ENCODE data around the gene RBM8A. TPM values are rescaled to one million over a fixed set of nuclear protein-coding genes. Genes with fewer than 3 reads are reported as not detected.

RBM8A gene
- total and polyA plus RNA-seq, 2 donors, result 51.3 to 107 TPM

Other genes starting within 250 kb of the RBM8A start
- gene PDZK1, start 220.1 kb downstream of the RBM8A start, total RNA-seq, result 0.37 TPM
- gene PDZK1, start 220.1 kb downstream of the RBM8A start, polyA plus RNA-seq, result 0.18 TPM
- 1.0 TPM for gene CD160, start 208.0 kb downstream of the RBM8A start, total RNA-seq
- 0.25 TPM for gene CD160, start 208.0 kb downstream of the RBM8A start, polyA plus RNA-seq
- 32.4 TPM for gene RNF115, start 103.4 kb downstream of the RBM8A start, total RNA-seq
- 9.1 TPM for gene RNF115, start 103.4 kb downstream of the RBM8A start, polyA plus RNA-seq
- 25.6 TPM for gene POLR3C, start 103.3 kb downstream of the RBM8A start, total RNA-seq
- 23.5 TPM for gene POLR3C, start 103.3 kb downstream of the RBM8A start, polyA plus RNA-seq
- 5.9 TPM for gene NUDT17, start 81.9 kb downstream of the RBM8A start, total RNA-seq
- 5.0 TPM for gene NUDT17, start 81.9 kb downstream of the RBM8A start, polyA plus RNA-seq
- 27.0 TPM for gene PIAS3, start 68.4 kb downstream of the RBM8A start, total RNA-seq
- 48.1 TPM for gene PIAS3, start 68.4 kb downstream of the RBM8A start, polyA plus RNA-seq
- gene ANKRD35, start 41.6 kb downstream of the RBM8A start, total RNA-seq, result 2.2 TPM
- 13.2 TPM for gene ANKRD35, start 41.6 kb downstream of the RBM8A start, polyA plus RNA-seq
- gene ITGA10, start 17.4 kb downstream of the RBM8A start, total RNA-seq, result 3.5 TPM
- 6.2 TPM for gene ITGA10, start 17.4 kb downstream of the RBM8A start, polyA plus RNA-seq
- gene PEX11B, start 8.8 kb downstream of the RBM8A start, total RNA-seq, result 26.4 TPM
- gene PEX11B, start 8.8 kb downstream of the RBM8A start, polyA plus RNA-seq, result 29.9 TPM
- 29.6 TPM for gene LIX1L, start 30.5 kb upstream of the RBM8A start, total RNA-seq
- gene LIX1L, start 30.5 kb upstream of the RBM8A start, polyA plus RNA-seq, result 25.6 TPM
- 0.21 TPM for gene ANKRD34A, start 37.1 kb upstream of the RBM8A start, total RNA-seq
- gene ANKRD34A, start 37.1 kb upstream of the RBM8A start, polyA plus RNA-seq, result 1.4 TPM
- gene POLR3GL, start 37.2 kb upstream of the RBM8A start, total RNA-seq, result 16.5 TPM
- gene POLR3GL, start 37.2 kb upstream of the RBM8A start, polyA plus RNA-seq, result 46.6 TPM
- gene TXNIP, start 69.1 kb upstream of the RBM8A start, total RNA-seq, result 920 TPM
- 1,029 TPM for gene TXNIP, start 69.1 kb upstream of the RBM8A start, polyA plus RNA-seq
- gene HJV, start 94.3 kb upstream of the RBM8A start, total RNA-seq, result 9.4 TPM
- 0.11 TPM for gene HJV, start 94.3 kb upstream of the RBM8A start, polyA plus RNA-seq
- 4.7 TPM for gene NBPF10, start 217.3 kb upstream of the RBM8A start, total RNA-seq
- 0.71 TPM for gene NBPF10, start 217.3 kb upstream of the RBM8A start, polyA plus RNA-seq